HG02571 (cell line): ENCODE data around the gene RPS6KL1.

Source experiments
- ATAC-seq: cut with Tn5 transposase; IDR thresholded peaks from one replicate; pipeline ENCODE4 v1.9.1; 2021; ENCODE audit warnings: mild to moderate bottlenecking, moderate library complexity; ENCODE audit not compliant: unreplicated experiment

The RPS6KL1 gene

DNA sequence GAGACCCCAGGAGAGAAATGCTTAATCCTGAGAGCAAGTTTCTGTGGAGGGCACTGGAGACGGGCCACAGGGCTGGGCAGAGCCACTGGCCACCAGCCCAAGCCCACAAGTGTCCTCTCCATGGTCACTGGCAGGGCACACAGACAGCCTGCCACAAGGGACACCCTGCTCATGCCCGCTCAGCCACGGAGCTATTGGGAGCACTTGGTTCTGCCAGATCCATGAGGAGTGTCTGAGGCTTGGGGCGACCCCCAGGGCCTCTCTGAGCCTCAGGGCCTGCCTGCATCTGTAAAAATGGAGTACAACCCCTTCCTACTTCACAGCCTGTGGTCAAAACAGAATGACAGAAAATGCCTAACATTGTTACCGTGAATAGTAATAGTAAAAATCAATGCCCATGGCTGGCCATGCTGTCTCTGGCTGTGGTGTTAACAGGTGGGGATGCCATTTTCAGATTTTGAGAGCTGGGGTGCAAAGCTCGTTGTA is 29.2 kb upstream of the RPS6KL1 start:
- no peak for ATAC-seq

DNA sequence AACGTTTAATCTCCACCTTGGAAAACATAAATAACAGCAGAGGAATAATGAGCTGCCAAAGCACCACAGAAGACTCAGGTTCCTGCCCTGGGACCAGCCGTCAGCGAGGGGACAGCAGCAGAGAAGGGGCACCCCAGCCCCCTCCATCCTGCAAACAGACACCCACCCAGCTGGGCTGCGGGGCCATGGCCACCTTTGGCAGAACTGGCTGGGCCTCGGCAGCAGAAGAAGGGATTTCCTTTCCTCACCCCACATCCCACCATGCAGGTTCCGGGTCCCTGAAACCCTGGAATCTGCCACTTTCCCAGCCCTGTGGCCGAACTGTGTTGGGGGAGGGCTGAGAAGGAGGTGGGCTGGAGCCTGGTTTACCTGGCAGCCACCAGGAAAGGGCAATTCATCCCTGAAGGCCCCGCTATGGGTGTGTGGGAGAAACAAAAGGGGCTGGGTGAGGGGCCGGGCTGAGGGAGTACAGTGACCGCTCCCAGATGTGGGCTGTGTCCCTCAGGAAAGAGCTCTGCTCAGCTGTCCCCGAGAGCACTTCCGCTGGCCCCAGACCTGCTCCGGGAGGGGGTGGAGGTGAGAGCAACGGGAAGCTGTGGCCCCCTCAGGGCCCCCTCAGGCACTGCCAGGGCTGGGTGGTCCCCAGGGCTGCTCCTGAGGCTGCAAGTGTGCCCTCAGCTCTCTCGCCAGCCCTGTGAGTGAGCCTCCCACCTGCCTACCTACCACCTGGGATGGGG is 28.6 kb upstream of the RPS6KL1 start:
- no peak for ATAC-seq

DNA sequence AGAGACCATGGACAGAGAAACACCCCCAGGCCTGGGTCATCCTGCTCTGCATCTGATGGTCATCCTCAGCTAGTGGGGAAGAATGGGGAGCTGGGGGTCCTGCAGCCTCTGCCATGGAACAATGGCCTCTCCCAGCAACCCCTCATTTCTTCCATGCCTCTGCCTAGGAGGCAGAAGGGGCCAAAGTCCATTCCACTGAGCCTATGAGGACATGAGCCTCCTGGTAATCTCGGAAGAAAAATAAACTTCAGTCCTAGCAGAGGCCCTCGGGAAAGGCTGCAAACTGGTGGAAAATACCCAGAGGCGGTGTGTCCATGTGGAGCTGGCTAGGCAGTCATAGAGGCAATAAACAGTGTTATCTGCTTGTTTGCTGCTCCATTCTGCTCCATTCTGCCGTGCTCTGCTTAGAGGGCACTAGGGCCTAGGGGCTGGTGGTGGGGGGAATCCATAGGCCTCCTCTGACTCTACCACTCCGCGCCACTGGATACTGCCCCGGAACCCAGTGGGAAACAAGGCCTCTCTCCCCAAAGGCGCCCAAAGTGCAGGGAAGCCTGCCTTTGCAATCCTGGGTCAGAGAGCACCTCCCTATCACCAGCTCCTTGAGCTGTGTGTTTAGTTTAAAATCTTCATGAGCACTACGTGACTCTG is 27.9 kb upstream of the RPS6KL1 start:
- ATAC-seq, result no peak

DNA sequence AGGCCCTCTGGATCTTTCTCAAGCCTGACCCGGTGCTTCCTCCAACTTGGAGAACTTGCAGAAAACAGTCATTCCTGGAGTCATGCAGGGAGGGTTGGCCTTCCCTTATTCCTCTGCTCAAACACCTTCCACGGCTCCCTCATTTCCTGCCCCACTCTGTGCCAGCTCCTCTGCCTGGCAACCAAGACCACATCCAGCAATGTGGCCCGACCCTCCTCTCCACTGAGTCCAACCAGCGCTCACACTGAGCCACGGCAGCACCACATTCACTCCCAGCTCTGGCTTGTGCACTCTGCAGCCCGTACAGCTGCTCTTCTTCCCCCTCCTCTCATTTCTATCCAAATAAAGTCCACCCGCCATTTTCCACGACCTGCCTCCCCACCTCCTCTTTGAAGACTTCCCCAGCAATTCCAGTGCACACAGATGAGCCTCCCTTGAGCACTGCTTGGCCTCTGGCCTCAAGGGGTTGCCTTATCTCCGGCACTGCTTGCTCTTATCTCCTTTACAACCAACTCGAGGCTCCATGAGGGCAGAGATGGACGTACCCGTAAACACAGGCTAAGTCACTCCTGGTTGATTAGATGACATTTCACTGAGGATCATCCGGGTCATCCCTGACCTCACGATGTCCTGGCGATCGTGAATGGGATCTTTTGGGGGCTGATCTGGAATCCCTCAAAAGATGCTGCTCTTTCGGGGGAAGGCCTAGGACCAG is 27.0 kb upstream of the RPS6KL1 start:
- ATAC-seq, result no peak

DNA sequence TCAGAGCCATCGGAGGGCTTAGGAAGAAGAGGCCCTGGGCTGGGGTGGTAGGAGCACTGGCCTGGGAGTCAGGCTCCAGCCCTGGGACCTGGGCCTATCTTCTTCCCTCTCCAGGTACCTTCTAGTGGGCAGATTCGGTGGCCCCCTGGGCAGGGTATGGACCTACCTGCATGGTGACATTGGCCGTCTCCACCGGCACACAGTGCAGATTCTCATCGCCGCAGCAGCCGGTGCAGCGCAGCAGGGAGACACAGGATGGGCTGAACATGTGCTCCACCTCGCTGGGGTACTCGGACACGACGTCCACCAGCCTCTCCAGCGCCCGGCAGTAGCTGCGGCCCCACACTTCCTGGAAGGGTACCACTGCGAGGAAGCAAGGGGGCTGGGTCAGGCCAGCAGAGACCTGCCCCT is 26.1 kb upstream of the RPS6KL1 start:
- no peak for ATAC-seq

DNA sequence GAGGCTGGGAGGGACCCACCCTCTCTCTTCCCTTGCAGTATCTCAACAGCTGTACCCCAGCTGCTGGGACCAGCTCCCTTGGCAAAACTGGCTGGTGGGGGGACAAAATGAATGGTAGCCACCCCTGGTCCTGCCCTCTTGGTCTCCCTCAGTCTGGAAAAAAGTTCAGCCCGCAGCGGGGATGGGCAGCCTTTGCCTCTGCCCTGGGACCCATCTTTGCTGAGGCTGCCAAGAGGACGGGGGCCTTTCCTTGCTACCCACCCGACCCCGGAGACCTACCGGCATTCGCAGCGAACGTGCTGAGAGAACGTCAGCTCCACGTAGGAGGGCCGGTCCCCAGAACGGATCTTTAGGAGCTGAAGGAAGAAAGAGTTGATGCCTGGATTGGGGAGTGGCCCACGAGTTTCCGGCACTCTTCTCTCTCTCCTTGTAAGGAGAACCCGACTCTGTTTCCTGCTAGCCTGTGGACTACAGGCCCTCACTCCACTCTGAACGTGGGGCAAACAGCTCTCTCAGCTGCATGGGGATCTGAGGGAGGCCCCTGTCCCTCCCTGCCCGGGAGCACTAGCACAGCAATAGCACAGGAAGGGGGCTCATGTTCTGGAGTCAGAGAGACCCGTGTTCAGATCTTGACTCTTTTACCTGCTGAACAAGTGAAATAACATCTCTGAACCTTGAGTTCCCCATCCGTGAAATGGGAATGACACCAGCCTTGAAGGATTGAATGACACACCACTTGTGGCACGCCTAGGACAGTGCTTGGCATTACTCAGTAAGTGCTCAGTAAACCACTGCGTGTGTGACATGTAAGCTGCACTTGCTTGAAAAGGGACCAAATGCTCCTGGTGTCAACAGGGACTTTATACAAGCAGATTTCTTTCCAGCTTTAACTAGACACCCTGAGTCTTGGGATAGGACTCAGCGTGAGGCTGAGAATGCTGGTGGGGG is 25.4 kb upstream of the RPS6KL1 start:
- ATAC-seq, result no peak

DNA sequence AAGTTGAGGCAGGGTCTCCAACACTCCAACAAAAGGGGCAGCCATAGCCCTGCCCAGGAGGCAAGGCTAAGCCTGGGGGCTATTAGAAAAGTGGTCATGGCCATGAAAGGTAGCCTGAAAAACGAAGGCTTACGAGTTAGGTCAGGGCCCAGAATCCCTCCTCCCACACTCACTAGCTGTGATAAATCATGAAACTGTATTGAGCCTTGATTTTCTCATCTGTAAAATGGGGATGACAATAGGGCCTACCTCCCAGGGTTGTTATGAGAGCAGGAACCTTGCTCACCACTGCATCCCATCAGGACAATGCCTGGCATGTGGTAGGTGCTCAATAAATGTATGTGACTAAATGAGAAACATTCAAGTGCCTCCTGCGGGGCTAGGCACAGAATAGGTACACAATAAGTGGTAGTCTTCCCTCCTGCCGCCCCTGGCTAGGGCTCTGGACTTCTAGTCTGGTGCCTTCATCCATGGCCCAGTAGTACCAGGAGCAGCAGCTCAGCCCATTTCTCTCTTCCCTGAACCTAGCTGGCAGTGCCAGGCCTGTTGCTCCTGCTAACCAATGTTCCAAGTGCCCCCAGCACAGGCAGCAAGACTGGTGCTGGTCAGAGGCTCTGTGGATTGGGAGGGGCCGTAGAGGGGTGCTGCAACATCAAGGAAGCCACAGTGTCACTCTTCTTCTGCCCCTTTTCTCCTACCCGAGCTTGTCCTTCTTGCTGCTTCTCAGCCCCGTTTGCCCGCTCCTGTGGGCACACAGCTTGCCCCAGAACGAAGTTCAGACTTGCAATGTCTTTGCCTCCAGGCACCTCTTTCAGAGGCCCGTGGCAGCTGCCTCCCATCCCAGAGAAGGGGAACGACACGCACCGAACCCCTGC is 24.5 kb upstream of the RPS6KL1 start:
- no peak for ATAC-seq

DNA sequence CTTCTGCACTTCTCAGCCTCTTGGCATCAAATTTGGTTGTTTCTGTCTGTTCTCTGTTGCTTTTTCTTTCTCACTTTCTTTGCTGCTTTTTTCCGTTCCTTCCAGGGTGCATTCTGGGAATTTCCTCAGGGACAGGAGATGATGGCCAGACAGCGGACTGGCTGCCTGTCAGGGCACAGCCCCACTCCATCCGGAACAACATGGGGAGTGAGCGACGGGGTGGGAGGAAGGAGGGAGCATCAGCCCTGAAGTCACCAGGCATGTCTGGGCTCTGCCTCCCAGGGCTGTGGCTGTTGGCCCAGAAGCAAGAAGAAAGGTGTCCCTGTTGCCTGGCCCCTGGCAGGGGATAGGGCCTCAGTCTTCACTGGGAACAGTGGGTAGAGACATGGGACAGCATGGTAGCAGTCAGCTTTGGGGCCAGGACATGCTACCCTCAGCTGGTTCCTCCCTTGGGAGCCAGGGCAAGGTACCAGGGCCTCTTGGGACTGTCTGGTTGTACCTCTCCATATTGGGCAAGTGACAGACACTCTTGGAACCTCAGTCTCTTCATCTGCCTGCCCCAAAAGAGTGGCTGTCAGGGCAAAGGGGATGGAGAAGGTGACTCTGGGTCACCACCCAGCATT is 23.7 kb upstream of the RPS6KL1 start:
- no peak for ATAC-seq

DNA sequence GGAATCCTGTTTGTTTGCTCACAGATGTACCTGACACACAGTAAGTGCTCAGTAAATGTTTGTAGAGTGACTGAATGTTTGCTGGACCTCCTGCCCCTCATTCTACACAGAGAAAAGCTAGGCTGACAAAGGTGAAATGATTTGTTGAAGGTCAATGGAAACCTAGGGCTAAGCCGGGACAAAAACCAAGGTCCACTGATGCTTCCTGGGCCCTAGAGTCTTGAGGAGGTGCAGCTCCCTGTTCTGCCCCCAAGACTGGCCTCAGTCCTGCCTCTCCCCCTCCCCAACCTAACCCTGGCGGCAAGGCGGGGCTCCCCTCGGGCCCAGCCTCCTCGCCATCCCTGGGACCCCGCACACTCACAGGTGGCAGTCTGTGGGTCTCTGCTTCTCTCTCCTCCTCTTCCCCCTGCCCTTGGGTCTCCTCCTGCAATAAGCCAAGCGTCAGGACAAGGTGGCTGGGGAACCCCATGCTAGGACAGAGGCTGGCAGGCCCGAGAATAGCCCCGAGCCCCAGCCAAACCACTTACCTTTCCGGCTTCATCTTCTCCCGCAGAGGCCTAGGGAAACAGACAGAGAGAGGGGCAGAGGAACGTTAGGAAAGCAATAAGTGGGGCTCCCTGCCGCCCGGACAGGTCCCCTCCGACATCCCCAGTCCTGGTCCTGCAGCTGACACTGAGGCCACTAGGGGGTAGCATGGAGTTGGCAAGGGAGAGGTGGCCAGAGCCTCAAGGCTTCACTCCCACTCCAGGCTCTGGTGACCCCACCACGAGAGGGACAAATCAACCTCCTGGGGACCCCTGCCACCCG is 23.0 kb upstream of the RPS6KL1 start:
- no peak for ATAC-seq

DNA sequence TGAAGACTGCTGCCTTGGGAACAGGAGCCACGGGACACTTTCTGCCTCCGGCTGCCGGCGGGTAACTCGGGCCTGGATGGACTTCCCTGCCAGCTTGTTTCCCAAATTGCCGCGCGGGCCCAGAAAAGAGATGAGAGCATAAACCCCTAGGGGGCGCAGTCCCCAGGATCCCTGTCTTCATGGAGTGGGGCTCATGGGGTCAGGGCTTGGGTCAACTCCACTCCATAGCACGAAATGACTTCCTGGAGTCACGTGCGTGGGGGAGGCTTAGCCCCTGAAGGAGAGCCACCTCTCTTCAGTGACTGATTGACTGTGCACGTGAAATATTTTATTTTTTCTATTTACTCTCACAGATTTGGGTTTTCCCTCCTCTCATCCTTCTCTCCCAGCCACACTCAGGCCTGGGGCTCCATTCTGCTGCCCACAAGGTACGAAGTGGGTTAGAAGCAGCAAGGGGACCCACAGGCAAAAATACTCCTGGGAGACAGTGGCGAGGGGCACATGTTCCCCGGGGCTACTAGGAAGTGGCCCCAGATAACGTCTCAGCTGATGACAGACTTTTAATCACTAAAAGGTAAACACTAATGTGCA is 22.3 kb upstream of the RPS6KL1 start:
- ATAC-seq, result no peak

DNA sequence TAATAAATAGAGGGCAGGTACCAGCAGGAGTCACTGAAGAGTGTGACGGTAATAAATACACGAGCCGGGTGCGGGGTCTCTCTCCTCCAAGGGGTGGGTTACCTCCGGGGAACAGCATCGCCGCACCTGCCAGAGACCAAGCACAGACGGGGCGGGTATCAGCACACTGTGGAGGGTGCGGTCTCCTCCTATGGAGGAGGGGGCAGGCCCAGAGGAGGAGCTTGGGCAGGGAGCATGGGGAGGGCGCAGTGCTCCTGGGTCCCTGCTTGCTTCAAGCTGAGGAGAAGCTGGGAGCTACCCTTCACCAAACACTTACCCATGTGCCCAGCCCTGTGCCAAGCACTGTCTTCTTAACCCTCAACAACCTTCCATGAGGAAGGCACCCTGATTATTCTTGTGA is 19.5 kb upstream of the RPS6KL1 start:
- no peak for ATAC-seq

DNA sequence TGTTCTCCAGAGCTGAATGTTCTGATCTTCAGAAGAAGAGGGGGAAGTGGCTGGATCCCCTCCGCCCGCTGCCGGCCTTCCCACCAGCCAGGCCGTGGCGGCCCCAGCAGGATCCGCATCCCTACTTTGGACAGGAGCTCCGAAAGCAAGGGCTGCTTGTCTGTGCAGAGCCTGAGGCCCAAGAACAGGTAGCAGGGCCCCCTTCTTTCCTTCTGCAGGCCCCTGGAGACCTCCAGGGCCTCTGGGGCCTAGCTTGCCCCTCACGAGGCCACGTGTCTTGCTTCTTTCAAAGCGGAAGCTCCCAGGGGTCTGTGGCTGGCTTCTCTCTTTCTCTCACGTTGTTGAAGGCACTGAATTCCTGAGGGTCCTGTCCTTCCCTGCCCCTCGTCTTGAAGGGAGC is 19.1 kb upstream of the RPS6KL1 start:
- ATAC-seq, result no peak

DNA sequence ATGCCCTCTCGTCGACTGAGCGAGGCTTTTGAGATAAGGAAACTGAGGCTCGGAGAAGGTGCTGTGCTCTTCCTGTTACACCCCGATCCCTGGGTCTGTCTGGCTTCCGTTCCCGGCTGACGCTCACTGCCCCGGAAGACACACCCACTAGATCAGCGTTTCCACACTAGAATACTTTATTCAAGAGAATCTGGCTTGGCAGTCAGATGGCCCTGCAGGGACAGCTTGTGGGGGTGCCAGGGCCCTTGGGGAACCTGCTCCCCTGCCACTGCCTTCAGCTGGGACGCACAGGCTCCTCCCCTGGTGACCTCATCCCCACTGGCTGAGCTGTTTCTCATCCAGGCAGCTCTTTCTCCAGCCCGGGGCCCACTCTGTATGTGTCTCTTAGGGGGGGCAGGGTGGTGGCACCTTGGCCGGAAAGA is 18.6 kb upstream of the RPS6KL1 start:
- no peak for ATAC-seq

DNA sequence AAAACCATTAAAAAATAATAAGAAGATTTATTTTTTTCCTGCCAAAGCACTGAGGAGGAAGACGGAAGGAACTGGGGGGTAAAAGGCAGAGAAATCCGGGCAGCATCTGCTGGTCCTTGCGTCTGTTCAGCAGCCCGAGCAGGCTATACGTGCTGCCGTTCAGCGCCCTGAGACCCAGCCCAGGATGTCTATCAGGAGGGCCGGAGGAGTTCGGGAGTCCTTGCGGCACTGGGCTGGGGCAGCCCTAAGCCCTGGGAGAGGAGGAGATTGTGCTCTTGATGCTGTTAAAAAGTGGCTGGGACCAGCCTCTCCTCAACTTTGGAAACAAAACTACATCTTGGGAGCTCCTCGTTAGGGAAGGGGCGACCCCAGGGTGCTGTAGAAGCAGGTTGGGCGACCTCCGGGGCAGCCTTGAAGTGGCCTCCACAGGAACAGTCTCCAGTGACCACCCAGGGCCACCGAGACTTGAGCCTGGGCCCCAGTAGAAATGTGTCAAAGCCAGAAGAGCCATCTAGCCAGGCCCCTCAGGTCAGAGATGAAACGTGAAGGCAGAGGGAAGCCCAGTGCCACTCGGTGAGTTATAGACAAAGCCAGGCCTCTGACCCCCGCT is 18.0 kb upstream of the RPS6KL1 start:
- ATAC-seq, result no peak

DNA sequence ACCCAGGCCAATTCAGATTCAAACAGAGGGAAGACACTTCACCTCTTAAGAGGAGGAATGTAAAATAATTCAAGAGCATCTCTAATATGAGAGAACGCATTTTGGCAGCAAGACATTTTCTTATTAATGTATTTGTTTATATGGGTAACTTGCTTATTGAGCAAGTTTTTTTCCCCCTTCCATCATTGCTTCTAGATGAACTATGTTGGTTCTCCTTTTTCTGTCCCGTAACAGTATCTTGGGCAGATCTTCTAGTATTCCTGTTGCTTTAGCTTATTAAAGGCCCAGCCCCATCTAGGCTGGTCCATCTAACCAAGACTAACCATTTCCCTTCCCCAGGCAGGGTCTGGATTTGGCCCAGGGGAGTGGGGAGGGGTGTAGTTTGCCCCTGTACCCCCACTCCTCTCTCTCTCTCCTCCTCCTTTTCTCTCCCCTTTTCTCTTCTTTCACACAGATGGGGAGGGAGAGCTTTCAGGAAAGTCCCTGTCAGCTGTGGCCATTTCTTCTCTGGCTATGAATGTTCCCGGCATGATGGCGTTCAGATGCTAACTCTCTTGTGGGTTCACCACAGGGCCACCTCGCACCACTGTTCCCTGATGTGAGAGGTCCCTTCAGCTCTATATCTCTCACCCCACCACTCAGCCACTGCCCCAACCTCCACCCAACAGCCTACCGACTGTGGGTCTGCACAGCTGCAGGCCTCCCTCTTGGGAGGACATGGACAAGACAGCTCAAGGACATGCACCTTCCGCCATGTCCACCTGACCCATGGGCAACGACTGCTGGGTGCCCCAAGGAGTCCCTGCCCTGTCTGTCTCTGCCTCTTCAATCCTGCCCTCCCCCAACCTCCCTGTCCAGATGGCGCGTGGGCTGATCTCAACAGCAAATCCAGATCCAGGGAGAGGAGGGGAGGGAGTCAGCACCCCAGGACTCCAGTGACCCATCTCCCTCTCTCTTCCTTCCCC is 15.8 kb upstream of the RPS6KL1 start:
- no peak for ATAC-seq

DNA sequence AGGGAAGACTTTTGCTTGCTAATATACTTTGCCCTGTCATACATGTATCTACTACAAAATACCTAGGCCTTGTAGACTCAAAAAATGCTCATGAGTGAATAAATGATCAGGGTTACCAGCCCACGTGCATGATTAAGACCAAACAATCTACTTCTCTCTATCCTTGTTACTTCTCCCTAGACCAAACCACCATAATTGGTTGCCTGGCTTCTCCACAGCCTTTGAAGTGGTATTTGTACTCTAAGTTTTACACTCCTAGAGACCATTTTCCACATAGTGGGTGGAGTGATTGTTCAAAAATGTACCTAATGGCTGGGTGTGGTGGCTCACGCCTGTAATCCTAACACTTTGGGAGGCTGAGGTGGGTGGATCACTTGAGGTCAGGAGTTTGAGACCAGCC is 14.1 kb upstream of the RPS6KL1 start:
- no peak for ATAC-seq

DNA sequence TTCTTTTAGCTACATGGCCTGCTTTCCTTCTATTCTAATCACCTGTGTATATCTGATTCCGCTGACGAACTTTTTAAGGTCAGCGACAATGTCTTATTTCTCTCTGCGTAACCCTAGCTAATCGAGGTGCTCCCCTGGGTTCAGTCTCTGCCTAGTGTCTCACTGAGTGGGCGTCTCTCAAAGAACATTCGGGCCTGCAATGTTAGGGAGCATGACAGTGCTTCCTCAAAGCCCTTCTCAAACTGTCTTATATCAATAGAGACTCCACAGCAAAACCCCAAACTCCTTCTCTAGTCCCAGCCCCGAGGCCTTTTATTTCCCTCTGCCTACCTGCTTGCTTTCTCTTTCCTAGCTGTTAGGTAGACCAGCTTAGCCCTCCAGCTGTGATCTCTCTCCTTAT is 13.7 kb upstream of the RPS6KL1 start:
- no peak for ATAC-seq
